DND-41 (cell line): ENCODE measurements around the gene PRPF6.

ENCODE experiments used
- CTCF ChIP-seq: IDR thresholded peaks from 2 replicates; pipeline ENCODE4 v1.5.1; 2012; ENCODE audit warnings: borderline replicate concordance, low read length, moderate library complexity, mild to moderate bottlenecking; ENCODE audit not compliant: poor library complexity, severe bottlenecking; ENCODE audit errors: extremely low read depth
- EZH2 ChIP-seq: IDR thresholded peaks from 3 replicates; pipeline ENCODE4 v1.6.1; 2012; ENCODE audit warnings: borderline replicate concordance, low read depth, mild to moderate bottlenecking, moderate library complexity, low read length, inconsistent platforms; ENCODE audit not compliant: severe bottlenecking

GRCh38 chr20:63946986-63947637 is 33.8 kb upstream of the PRPF6 start:
- no peak for TF ChIP-seq EZH2
- TF ChIP-seq CTCF = no peak
